IMR-90 (cell line): ENCODE results near the gene CABP1. TPM values are rescaled to one million over a fixed set of nuclear protein-coding genes. Genes with fewer than 3 reads are reported as not detected.

Experiments used
- ATAC-seq: fragments of 200-7000 bp; cut with Tn5 transposase; 2 replicates; pipeline ENCODE4 v1.9.1; 2020; ENCODE audit warnings: low read depth, mild to moderate bottlenecking, moderate library complexity
- BruUV-seq: library from RNA; stranded (reverse); fragments of 400-500 nt; replicated peaks from 2 replicates; lab custom pipeline; 2021; lab: Mats Ljungman, UMichigan
- CTCF ChIA-PET: fragments of 300-600 bp; formaldehyde crosslinking; extraction: SDS; loops from one replicate; lab custom pipeline; 2021; ENCODE audit warnings: antibody characterized with exemption; lab: Yijun Ruan, JAX
- POLR2A ChIA-PET: fragments of 300-600 bp; sonication (Branson Sonifier 250); formaldehyde crosslinking; loops from one replicate; lab custom pipeline; 2022; ENCODE audit warnings: antibody characterized with exemption; ENCODE audit not compliant: unreplicated experiment; lab: Charles Lee
- DNase-seq: peaks from one replicate; pipeline ENCODE4 v3.0.0; 2013
- H2AFZ ChIP-seq: replicated peaks from 2 replicates; pipeline ENCODE3; 2013; ENCODE audit warnings: low read length, mild to moderate bottlenecking; ENCODE audit not compliant: poor library complexity
- H2AK5ac ChIP-seq: 2 replicates; pipeline ENCODE4 v1.6.1; 2013; ENCODE audit warnings: low read depth, low read length, inconsistent platforms
- H2AK9ac ChIP-seq: replicated peaks from 2 replicates; pipeline ENCODE3; 2013; ENCODE audit warnings: mild to moderate bottlenecking, low read depth, low read length, moderate library complexity; ENCODE audit not compliant: poor library complexity
- H2BK120ac ChIP-seq: 2 replicates; pipeline ENCODE4 v1.6.1; 2013; ENCODE audit warnings: low read depth, low read length, inconsistent platforms
- H2BK15ac ChIP-seq: 3 replicates; pipeline ENCODE4 v1.6.1; 2013; ENCODE audit warnings: low read depth, low read length, inconsistent platforms
- H2BK20ac ChIP-seq: 2 replicates; pipeline ENCODE4 v1.6.1; 2013; ENCODE audit warnings: low read depth, mild to moderate bottlenecking, inconsistent platforms, low read length, moderate library complexity
- H2BK5ac ChIP-seq: 2 replicates; pipeline ENCODE4 v1.6.1; 2013; ENCODE audit warnings: mild to moderate bottlenecking, low read depth, low read length, inconsistent platforms; ENCODE audit not compliant: poor library complexity, severe bottlenecking
- H3K14ac ChIP-seq: replicated peaks from 2 replicates; pipeline ENCODE4 v1.6.1; 2013; ENCODE audit warnings: low read depth, low read length, inconsistent platforms
- H3K18ac ChIP-seq: 2 replicates; pipeline ENCODE4 v1.6.1; 2013; ENCODE audit warnings: low read depth, low read length, control low read depth
- H3K23ac ChIP-seq: 2 replicates; pipeline ENCODE4 v1.6.1; 2013; ENCODE audit warnings: low read depth, low read length, inconsistent platforms
- H3K27ac ChIP-seq: 2 replicates; pipeline ENCODE4 v1.5.1; 2013; ENCODE audit warnings: mild to moderate bottlenecking, control low read depth, low read length; ENCODE audit not compliant: insufficient read depth
- H3K27me3 ChIP-seq: 2 replicates; pipeline ENCODE4 v1.6.1; 2013; ENCODE audit warnings: low read length; ENCODE audit not compliant: control insufficient read depth, insufficient read depth
- H3K36me3 ChIP-seq: 2 replicates; pipeline ENCODE4 v1.6.1; 2013; ENCODE audit warnings: low read length, mixed read lengths; ENCODE audit not compliant: control insufficient read depth, insufficient read depth
- H3K4ac ChIP-seq: 2 replicates; pipeline ENCODE4 v1.6.1; 2013; ENCODE audit warnings: low read depth, low read length, inconsistent platforms
- H3K4me1 ChIP-seq: 2 replicates; pipeline ENCODE4 v1.6.1; 2013; ENCODE audit warnings: low read length, mixed read lengths; ENCODE audit not compliant: control insufficient read depth, insufficient read depth
- H3K4me2 ChIP-seq: 2 replicates; pipeline ENCODE4 v1.6.1; 2013; ENCODE audit warnings: low read depth, mild to moderate bottlenecking, control low read depth, low read length, moderate library complexity
- H3K4me3 ChIP-seq: 2 replicates; pipeline ENCODE4 v1.5.1; 2013; ENCODE audit warnings: low read depth, mild to moderate bottlenecking, control low read depth, low read length, moderate library complexity; ENCODE audit not compliant: insufficient read depth
- H3K56ac ChIP-seq: 2 replicates; pipeline ENCODE4 v1.6.1; 2013; ENCODE audit warnings: low read length, inconsistent platforms; ENCODE audit not compliant: insufficient read depth; ENCODE audit errors: extremely low read depth
- H3K79me1 ChIP-seq, 2 experiments: 2 replicates each; pipeline ENCODE4 v1.6.1; 2013; ENCODE audit warnings: low read length in 2 of 2, inconsistent platforms in 1 of 2, low read depth in 1 of 2
- H3K9ac ChIP-seq: 2 replicates; pipeline ENCODE4 v1.6.1; 2013; ENCODE audit warnings: low read depth, low read length, control low read depth
- H3K9me1 ChIP-seq: 2 replicates; pipeline ENCODE4 v1.6.1; 2013; ENCODE audit warnings: low read length, inconsistent platforms; ENCODE audit not compliant: insufficient read depth
- H3K9me3 ChIP-seq: 2 replicates; pipeline ENCODE4 v1.6.1; 2013; ENCODE audit warnings: low read length; ENCODE audit not compliant: control insufficient read depth, insufficient read depth
- H4K20me1 ChIP-seq: 2 replicates; pipeline ENCODE4 v1.6.1; 2013; ENCODE audit warnings: low read length, inconsistent platforms; ENCODE audit not compliant: insufficient read depth
- H4K5ac ChIP-seq: 2 replicates; pipeline ENCODE4 v1.6.1; 2013; ENCODE audit warnings: mild to moderate bottlenecking, low read depth, low read length, control low read depth
- H4K8ac ChIP-seq, 2 experiments: 2 replicates each; pipeline ENCODE4 v1.6.1; 2013; ENCODE audit warnings: low read depth in 2 of 2, low read length in 2 of 2, control low read depth in 1 of 2, inconsistent platforms in 1 of 2
- H4K91ac ChIP-seq: 2 replicates; pipeline ENCODE4 v1.6.1; 2013; ENCODE audit warnings: low read depth, low read length, inconsistent platforms; ENCODE audit not compliant: insufficient read depth
- BHLHE40 ChIP-seq: fragments of 150-350 bp; IDR thresholded peaks from 2 replicates; pipeline ENCODE4 v1.6.1; 2016; ENCODE audit warnings: mild to moderate bottlenecking, low read depth, low read length
- CEBPB ChIP-seq: IDR thresholded peaks from 2 replicates; pipeline ENCODE4 v1.6.1; 2012; ENCODE audit warnings: low read depth, low read length, improper control_type of control experiment
- CHD1 ChIP-seq: IDR thresholded peaks from 2 replicates; pipeline ENCODE4 v1.6.1; 2012; ENCODE audit warnings: low read depth, low read length, improper control_type of control experiment
- FOS ChIP-seq: fragments of 150-350 bp; IDR thresholded peaks from 2 replicates; pipeline ENCODE4 v1.6.1; 2016; ENCODE audit warnings: low read depth, low read length
- MAFK ChIP-seq: IDR thresholded peaks from 2 replicates; pipeline ENCODE4 v1.6.1; 2012; ENCODE audit warnings: low read depth, low read length, improper control_type of control experiment
- MAZ ChIP-seq: IDR thresholded peaks from 2 replicates; pipeline ENCODE4 v1.6.1; 2012; ENCODE audit warnings: low read depth, mild to moderate bottlenecking, low read length, improper control_type of control experiment, moderate library complexity, borderline replicate concordance
- MXI1 ChIP-seq: IDR thresholded peaks from 2 replicates; pipeline ENCODE4 v1.6.1; 2012; ENCODE audit warnings: low read depth, mild to moderate bottlenecking, low read length, moderate library complexity, borderline replicate concordance
- NFE2L2 ChIP-seq: fragments of 150-350 bp; IDR thresholded peaks from 2 replicates; pipeline ENCODE4 v1.6.1; 2016; ENCODE audit warnings: low read depth, mild to moderate bottlenecking, low read length
- POLR2A ChIP-seq: IDR thresholded peaks from 2 replicates; pipeline ENCODE4 v1.6.1; 2012; ENCODE audit warnings: mild to moderate bottlenecking, low read depth, low read length
- RAD21 ChIP-seq: IDR thresholded peaks from 2 replicates; pipeline ENCODE4 v1.6.1; 2012; ENCODE audit warnings: low read length, improper control_type of control experiment
- RCOR1 ChIP-seq: IDR thresholded peaks from 2 replicates; pipeline ENCODE4 v1.6.1; 2012; ENCODE audit warnings: mild to moderate bottlenecking, low read length, improper control_type of control experiment; ENCODE audit not compliant: insufficient replicate concordance
- RFX5 ChIP-seq: IDR thresholded peaks from 2 replicates; pipeline ENCODE4 v1.8.0; 2012; ENCODE audit warnings: low read depth, mild to moderate bottlenecking, low read length, moderate library complexity
- SMC3 ChIP-seq: fragments of 150-350 bp; IDR thresholded peaks from 2 replicates; pipeline ENCODE4 v1.6.1; 2016; ENCODE audit warnings: low read depth, mild to moderate bottlenecking, antibody characterized with exemption, low read length, moderate library complexity
- WGBS, 2 experiments: methylation state at CpG; one replicate each; pipeline versions ENCODE4 v1.1.5 to v1.1.7; 2013; ENCODE audit warnings: missing lambda C conversion rate in 2 of 2; ENCODE audit not compliant: insufficient read length in 1 of 2; ENCODE audit errors: extremely low coverage in 2 of 2; 5-methylcytosine and 5-hydroxymethylcytosine counted together
- dilution Hi-C: fragments of 300-500 bp; cut with HindIII; formaldehyde crosslinking; loops from one replicate; pipeline ENCODE4 v1.14.3; 2018; ENCODE audit warnings: low sequenced_read_pairs; ENCODE audit not compliant: unreplicated experiment
- in situ Hi-C: fragments of 300-500 bp; cut with MboI; formaldehyde crosslinking; loops from 3 replicates; pipeline ENCODE4 v1.14.3; 2019; ENCODE audit warnings: low sequenced_read_pairs, inconsistent platforms, mixed read lengths
- intact Hi-C: fragments of 100-400 bp; cut with micrococcal nuclease; formaldehyde crosslinking; loops from 2 replicates; pipeline ENCODE4 v1.10.0; 2022
- polyA plus RNA-seq, 3 experiments: library from polyadenylated mRNA; depleted of rRNA; stranded (reverse); fragments of >200 nt; gene quantifications; 2 replicates each; pipeline ENCODE4 v1.2.3, GENCODE V29; 2012; ENCODE audit warnings: low replicate concordance in 1 of 3
- total RNA-seq: library from RNA; depleted of rRNA; stranded (reverse); fragments of >200 nt; gene quantifications from 2 replicates; pipeline ENCODE4 v1.2.3, GENCODE V29; 2012
- TF ChIP-seq, protein P1 (sequence below): fragments of 150-350 bp; IDR thresholded peaks from 2 replicates; pipeline ENCODE4 v1.6.1; 2016; ENCODE audit warnings: low read depth, mild to moderate bottlenecking, low read length, moderate library complexity, borderline replicate concordance
- TF ChIP-seq, protein P2 (sequence below): fragments of 150-350 bp; IDR thresholded peaks from 2 replicates; pipeline ENCODE4 v1.6.1; 2017; ENCODE audit warnings: mild to moderate bottlenecking, antibody characterized with exemption, low read length, low read depth
- TF ChIP-seq, protein P3 (sequence below): conservative IDR thresholded peaks from 2 replicates; pipeline ENCODE4 v1.5.1; 2012; ENCODE audit warnings: mild to moderate bottlenecking, low read depth, low read length, improper control_type of control experiment

CABP1 gene
- total and polyA plus RNA-seq, 2 of the 4 experiments (the other 2 are of a cell fraction) = 0.54 to 1.1 TPM

DNA sequence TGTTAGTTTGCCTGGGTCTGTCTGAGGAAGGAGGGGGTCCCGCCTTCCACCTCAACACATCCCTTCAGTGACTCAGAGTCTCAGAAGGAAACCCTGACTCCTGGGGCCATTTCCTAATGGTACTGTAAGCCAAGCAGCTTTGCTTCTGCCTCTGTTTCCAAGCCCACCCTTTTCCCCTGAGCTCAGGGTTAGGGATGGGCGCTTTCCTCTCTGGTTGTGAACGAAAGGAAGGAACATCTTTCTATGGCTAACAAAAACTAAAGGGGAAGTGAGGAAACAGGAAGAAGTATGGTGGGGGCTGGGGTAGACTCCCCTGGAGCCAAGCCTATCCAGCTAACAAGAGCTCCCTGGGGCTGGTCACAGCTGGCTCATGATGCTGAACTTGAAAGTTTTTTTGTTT lies 58.2 kb downstream of the CABP1 start:
- no peak overlapping the region for H3K23ac ChIP-seq
- no peak overlapping the region for H3K4me3 ChIP-seq
- WGBS, 2 experiments = no CpG with 5 or more reads among the region's 3 CpGs
- no peak overlapping the region for H3K9ac ChIP-seq
- H4K20me1 ChIP-seq = peaks cover 18% of the 10 kb centered on the region
- ChIA-PET CTCF (no interaction called here), POLR2A (no interaction called here)
- no peak overlapping the region for H2BK15ac ChIP-seq
- H3K9me1 ChIP-seq = peaks cover 15% of the 10 kb centered on the region
- dilution Hi-C loops = no loop called here
- intact Hi-C loops = loop anchor here (1.0 kb wide), 1 partner anchor 28 kb away; no protein-coding TSS in a partner anchor
- no peak overlapping the region for H3K56ac ChIP-seq
- H3K9me3 ChIP-seq = no peaks in the 10 kb centered on the region
- no peak overlapping the region for H3K27ac ChIP-seq
- H2AFZ ChIP-seq = no peak overlapping the region
- no peak overlapping the region for H2BK120ac ChIP-seq
- DNase-seq = no peak
- ATAC-seq = no peak
- no peak overlapping the region for H2AK9ac ChIP-seq
- H3K4ac ChIP-seq = no peak overlapping the region
- no peaks in the 10 kb centered on the region for H3K4me1 ChIP-seq
- no peak overlapping the region for H3K14ac ChIP-seq
- H2BK20ac ChIP-seq = no peak overlapping the region
- no peak overlapping the region for H4K91ac ChIP-seq
- H2AK5ac ChIP-seq = no peak overlapping the region
- in situ Hi-C loops = no loop called here
- H3K36me3 ChIP-seq = peaks cover 65% of the 10 kb centered on the region
- no peaks in the 10 kb centered on the region for H3K27me3 ChIP-seq
- H4K5ac ChIP-seq = no peak overlapping the region
- no TSS peak for BruUV-seq
- no peak overlapping the region for H3K18ac ChIP-seq
- TF ChIP-seq, protein P1, sequence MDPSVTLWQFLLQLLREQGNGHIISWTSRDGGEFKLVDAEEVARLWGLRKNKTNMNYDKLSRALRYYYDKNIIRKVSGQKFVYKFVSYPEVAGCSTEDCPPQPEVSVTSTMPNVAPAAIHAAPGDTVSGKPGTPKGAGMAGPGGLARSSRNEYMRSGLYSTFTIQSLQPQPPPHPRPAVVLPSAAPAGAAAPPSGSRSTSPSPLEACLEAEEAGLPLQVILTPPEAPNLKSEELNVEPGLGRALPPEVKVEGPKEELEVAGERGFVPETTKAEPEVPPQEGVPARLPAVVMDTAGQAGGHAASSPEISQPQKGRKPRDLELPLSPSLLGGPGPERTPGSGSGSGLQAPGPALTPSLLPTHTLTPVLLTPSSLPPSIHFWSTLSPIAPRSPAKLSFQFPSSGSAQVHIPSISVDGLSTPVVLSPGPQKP = no peak
- TF ChIP-seq RAD21 = no peak
- no peak for TF ChIP-seq MXI1
- TF ChIP-seq, protein P2, sequence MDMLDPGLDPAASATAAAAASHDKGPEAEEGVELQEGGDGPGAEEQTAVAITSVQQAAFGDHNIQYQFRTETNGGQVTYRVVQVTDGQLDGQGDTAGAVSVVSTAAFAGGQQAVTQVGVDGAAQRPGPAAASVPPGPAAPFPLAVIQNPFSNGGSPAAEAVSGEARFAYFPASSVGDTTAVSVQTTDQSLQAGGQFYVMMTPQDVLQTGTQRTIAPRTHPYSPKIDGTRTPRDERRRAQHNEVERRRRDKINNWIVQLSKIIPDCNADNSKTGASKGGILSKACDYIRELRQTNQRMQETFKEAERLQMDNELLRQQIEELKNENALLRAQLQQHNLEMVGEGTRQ = no peak
- no peak for TF ChIP-seq BHLHE40
- TF ChIP-seq NFE2L2 = no peak
- TF ChIP-seq, protein P3, sequence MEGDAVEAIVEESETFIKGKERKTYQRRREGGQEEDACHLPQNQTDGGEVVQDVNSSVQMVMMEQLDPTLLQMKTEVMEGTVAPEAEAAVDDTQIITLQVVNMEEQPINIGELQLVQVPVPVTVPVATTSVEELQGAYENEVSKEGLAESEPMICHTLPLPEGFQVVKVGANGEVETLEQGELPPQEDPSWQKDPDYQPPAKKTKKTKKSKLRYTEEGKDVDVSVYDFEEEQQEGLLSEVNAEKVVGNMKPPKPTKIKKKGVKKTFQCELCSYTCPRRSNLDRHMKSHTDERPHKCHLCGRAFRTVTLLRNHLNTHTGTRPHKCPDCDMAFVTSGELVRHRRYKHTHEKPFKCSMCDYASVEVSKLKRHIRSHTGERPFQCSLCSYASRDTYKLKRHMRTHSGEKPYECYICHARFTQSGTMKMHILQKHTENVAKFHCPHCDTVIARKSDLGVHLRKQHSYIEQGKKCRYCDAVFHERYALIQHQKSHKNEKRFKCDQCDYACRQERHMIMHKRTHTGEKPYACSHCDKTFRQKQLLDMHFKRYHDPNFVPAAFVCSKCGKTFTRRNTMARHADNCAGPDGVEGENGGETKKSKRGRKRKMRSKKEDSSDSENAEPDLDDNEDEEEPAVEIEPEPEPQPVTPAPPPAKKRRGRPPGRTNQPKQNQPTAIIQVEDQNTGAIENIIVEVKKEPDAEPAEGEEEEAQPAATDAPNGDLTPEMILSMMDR = no peak
- no peak for TF ChIP-seq FOS
- TF ChIP-seq RCOR1 = no peak
- no peak for TF ChIP-seq MAZ
- TF ChIP-seq POLR2A = no peak
- no peak for TF ChIP-seq MAFK
- TF ChIP-seq SMC3 = no peak
- no peak for TF ChIP-seq CHD1
- no peak for TF ChIP-seq CEBPB
- no peak for TF ChIP-seq RFX5
- H3K4me2 ChIP-seq = no peak overlapping the region
- H4K8ac ChIP-seq = no peak overlapping the region
- H3K79me1 ChIP-seq = peaks cover 11 to 23% of the 10 kb centered on the region in 2 experiments
- H2BK5ac ChIP-seq = no peak overlapping the region
